Stimulated activated naive B cell treated with anti-CD40 and anti-IgM and Interleukin-4, amounts not matched to agents 10 μg/mL and 1 μg/mL and 100 μg/mL, for 72 hours (primary cell): ENCODE results near the gene ZSWIM6.

Experiments used
- ATAC-seq, 2 donors: fragments of 150-1000 bp; cut with Tn5 transposase; replicated peaks; 2 replicates each; pipeline ENCODE4 v1.10.0; 2021; ENCODE audit warnings: moderate library complexity in 1 of 2
- DNase-seq: peaks from one replicate; pipeline ENCODE4 v3.0.0; 2021
- H3K27ac Mint-ChIP-seq: one replicate; pipeline ENCODE4 v1.8.0; 2022; ENCODE audit warnings: mild to moderate bottlenecking, mixed read lengths
- H3K27me3 Mint-ChIP-seq, 2 donors: one replicate each; pipeline ENCODE4 v1.8.0; 2022; ENCODE audit warnings: mixed read lengths in 2 of 2
- H3K36me3 Mint-ChIP-seq, 2 donors: one replicate each; pipeline ENCODE4 v1.8.0; 2022; ENCODE audit warnings: mixed read lengths in 2 of 2, mild to moderate bottlenecking in 1 of 2
- H3K4me1 Mint-ChIP-seq, 2 donors: one replicate each; pipeline ENCODE4 v1.8.0; 2022; ENCODE audit warnings: mixed read lengths in 2 of 2, mild to moderate bottlenecking in 1 of 2
- H3K4me3 Mint-ChIP-seq, 2 donors: one replicate each; pipeline ENCODE4 v1.8.0; 2022; ENCODE audit warnings: mild to moderate bottlenecking in 2 of 2, mixed read lengths in 2 of 2, moderate library complexity in 1 of 2
- H3K9me3 Mint-ChIP-seq, 2 donors: one replicate each; pipeline ENCODE4 v1.8.0; 2022; ENCODE audit warnings: mixed read lengths in 2 of 2, mild to moderate bottlenecking in 1 of 2

Gene ZSWIM6

GRCh38 chr5:61429906-61430305 is 97.8 kb downstream of the ZSWIM6 start:
- Mint-ChIP-seq H3K27ac (no peak overlapping the region), H3K36me3 (peaks cover 0 to 7% of the 10 kb centered on the region in 2 donors), H3K4me3 (no peak overlapping the region)

GRCh38 chr5:61431923-61432620 is 100.0 kb downstream of the ZSWIM6 start:
- Mint-ChIP-seq H3K27ac (no peak overlapping the region), H3K27me3 (no peaks in the 10 kb centered on the region), H3K9me3 (no peaks in the 10 kb centered on the region), H3K4me1 (peaks cover 13 to 18% of the 10 kb centered on the region in 2 donors), H3K36me3 (peaks cover 0 to 4% of the 10 kb centered on the region in 2 donors), H3K4me3 (no peak overlapping the region)
- ATAC-seq (no peak), DNase-seq (no peak)

More at GRCh38 chr5:61429906-61430305, 97.8 kb downstream of the ZSWIM6 start:
- H3K4me1 Mint-ChIP-seq = peaks cover 13 to 26% of the 10 kb centered on the region in 2 donors
- ATAC-seq (no peak), DNase-seq (no peak)
- H3K9me3 Mint-ChIP-seq = no peaks in the 10 kb centered on the region
- no peaks in the 10 kb centered on the region for H3K27me3 Mint-ChIP-seq

GRCh38 chr5:61435368-61435767 is 103.3 kb downstream of the ZSWIM6 start:
- Mint-ChIP-seq H3K9me3 (peaks cover 0 to 4% of the 10 kb centered on the region in 2 donors), H3K36me3 (peaks cover 2 to 4% of the 10 kb centered on the region in 2 donors), H3K4me3 (no peak overlapping the region), H3K27me3 (no peaks in the 10 kb centered on the region), H3K4me1 (peaks cover 4 to 6% of the 10 kb centered on the region in 2 donors), H3K27ac (no peak overlapping the region)
- ATAC-seq (no peak), DNase-seq (no peak)

- H3K4me3 Mint-ChIP-seq = no peak overlapping the region
- ATAC-seq (no peak), DNase-seq (no peak)
- H3K4me1 Mint-ChIP-seq = peaks cover 6 to 7% of the 10 kb centered on the region in 2 donors
- H3K9me3 Mint-ChIP-seq = peaks cover 10 to 15% of the 10 kb centered on the region in 2 donors
- peaks cover 6 to 21% of the 10 kb centered on the region in 2 donors for H3K36me3 Mint-ChIP-seq
- H3K27me3 Mint-ChIP-seq = no peaks in the 10 kb centered on the region
- no peak overlapping the region for H3K27ac Mint-ChIP-seq
Observed at GRCh38 chr5:61438298-61438970, 106.4 kb downstream of the ZSWIM6 start.

DNA sequence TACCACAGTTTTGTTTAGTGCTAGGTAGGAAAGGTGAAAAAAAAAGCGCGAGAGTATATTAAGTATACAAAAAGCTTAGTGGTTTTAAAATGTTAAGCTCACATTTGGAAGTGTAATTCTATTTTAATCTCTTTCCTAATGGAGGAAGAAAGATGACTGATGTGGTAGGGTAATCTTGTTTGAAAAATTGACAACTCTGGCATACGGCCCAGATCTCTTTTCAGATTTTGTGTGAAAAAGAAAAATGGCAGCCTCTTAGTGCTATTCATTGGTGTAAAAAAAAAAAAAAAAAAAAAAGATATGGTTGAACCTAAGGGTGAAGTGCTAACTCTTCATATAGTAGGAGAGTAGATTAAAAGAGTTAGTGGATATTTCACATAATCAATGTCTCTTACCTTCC is 108.0 kb downstream of the ZSWIM6 start:
- DNase-seq = no peak
- Mint-ChIP-seq H3K36me3 (peaks cover 8 to 21% of the 10 kb centered on the region in 2 donors), H3K9me3 (peaks cover 10 to 15% of the 10 kb centered on the region in 2 donors), H3K27ac (no peak overlapping the region), H3K4me1 (peaks cover 6 to 7% of the 10 kb centered on the region in 2 donors), H3K27me3 (no peaks in the 10 kb centered on the region), H3K4me3 (no peak overlapping the region)
- ATAC-seq = no peak

DNA sequence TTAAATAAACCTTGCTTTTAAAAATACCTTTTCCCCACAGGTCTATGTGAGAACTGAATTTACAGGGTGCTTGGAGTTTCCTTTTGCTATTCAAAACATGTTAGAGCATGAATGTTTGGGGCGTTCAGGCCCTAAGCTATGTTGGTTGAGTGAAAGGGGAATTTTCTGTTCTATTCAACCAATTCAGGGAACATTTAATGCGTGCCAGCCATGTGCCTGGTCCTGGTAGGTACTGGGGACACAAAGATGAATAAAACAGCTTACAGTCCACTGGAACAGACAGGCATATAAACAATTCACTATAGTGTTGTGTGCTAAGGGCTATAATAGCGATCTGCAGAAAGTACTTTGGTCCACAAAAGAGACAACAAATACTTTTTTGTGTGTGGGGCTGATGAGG is 108.5 kb downstream of the ZSWIM6 start:
- Mint-ChIP-seq H3K27ac (no peak overlapping the region), H3K4me1 (peaks cover 6 to 7% of the 10 kb centered on the region in 2 donors), H3K9me3 (peaks cover 10 to 15% of the 10 kb centered on the region in 2 donors), H3K4me3 (no peak overlapping the region), H3K36me3 (peaks cover 9 to 21% of the 10 kb centered on the region in 2 donors), H3K27me3 (no peaks in the 10 kb centered on the region)
- no peak for ATAC-seq
- no peak for DNase-seq

DNA sequence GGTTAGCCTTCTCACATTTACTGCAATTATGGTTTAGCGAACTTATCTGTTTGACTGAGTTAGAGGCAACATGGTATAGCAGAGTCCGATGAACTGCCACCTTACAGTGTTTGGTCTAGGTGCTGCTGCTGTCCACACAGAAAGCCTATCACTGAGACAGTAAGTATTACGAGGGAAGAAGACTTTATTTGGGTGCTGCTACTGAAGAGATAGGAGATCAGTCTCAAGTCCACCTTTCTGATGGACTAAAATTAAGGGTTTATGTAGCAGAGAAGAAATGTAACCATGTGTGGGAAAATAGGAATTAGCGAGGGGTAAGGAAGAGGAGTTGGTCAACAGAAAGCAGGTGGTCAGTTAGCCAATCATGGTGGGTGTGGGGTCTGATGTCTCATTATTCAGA is 109.7 kb downstream of the ZSWIM6 start:
- Mint-ChIP-seq H3K36me3 (peaks cover 12 to 28% of the 10 kb centered on the region in 2 donors), H3K27ac (no peak overlapping the region), H3K9me3 (peaks cover 10 to 16% of the 10 kb centered on the region in 2 donors), H3K4me3 (no peak overlapping the region), H3K27me3 (no peaks in the 10 kb centered on the region), H3K4me1 (peaks cover 6 to 7% of the 10 kb centered on the region in 2 donors)
- ATAC-seq (no peak), DNase-seq (no peak)

- ATAC-seq (no peak), DNase-seq (no peak)
- H3K4me1 Mint-ChIP-seq = peaks cover 4 to 5% of the 10 kb centered on the region in 2 donors
- no peak overlapping the region for H3K4me3 Mint-ChIP-seq
- H3K9me3 Mint-ChIP-seq = peaks cover 10 to 15% of the 10 kb centered on the region in 2 donors
- no peak overlapping the region for H3K27ac Mint-ChIP-seq
- peaks cover 16 to 26% of the 10 kb centered on the region in 2 donors for H3K36me3 Mint-ChIP-seq
- no peaks in the 10 kb centered on the region for H3K27me3 Mint-ChIP-seq
Observed at GRCh38 chr5:61447780-61448495, 115.9 kb downstream of the ZSWIM6 start.

DNA sequence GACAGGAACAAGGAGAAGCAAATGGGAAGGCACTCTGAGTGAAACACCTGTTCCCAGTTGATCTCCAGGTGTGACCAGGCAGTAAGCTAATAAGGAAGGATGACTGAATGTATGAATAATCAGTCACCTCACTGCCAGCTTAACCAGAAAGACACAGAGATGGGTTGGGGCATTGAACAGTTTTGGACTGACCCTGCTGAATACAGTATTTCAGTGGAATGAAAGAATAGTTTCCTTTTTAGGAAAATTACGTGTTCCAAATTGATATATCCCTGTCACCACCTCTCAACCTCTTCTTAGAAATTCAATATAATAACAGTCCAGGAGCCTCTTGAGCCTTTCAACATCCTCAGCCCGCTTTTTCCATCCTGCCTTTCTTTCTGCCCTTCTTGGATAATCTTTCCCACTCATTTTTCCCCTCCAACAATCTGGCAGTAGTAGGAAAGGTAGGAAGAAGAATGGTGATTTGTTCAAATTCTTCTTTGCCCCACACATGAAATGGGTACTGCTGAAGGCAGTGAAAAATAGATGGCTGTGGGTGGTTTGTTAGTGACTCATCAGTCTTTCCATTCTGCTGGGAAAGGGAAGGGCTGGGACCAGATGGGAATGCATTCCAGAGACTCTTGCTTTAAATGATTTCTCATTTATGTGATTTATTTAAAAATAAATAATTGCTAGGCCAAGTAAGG is 117.9 kb downstream of the ZSWIM6 start:
- Mint-ChIP-seq H3K4me1 (peaks cover 4 to 5% of the 10 kb centered on the region in 2 donors), H3K27ac (no peak overlapping the region), H3K27me3 (no peaks in the 10 kb centered on the region), H3K9me3 (peaks cover 10 to 14% of the 10 kb centered on the region in 2 donors), H3K36me3 (peaks cover 18 to 24% of the 10 kb centered on the region in 2 donors), H3K4me3 (no peak overlapping the region)
- DNase-seq (no peak), ATAC-seq (no peak)

DNA sequence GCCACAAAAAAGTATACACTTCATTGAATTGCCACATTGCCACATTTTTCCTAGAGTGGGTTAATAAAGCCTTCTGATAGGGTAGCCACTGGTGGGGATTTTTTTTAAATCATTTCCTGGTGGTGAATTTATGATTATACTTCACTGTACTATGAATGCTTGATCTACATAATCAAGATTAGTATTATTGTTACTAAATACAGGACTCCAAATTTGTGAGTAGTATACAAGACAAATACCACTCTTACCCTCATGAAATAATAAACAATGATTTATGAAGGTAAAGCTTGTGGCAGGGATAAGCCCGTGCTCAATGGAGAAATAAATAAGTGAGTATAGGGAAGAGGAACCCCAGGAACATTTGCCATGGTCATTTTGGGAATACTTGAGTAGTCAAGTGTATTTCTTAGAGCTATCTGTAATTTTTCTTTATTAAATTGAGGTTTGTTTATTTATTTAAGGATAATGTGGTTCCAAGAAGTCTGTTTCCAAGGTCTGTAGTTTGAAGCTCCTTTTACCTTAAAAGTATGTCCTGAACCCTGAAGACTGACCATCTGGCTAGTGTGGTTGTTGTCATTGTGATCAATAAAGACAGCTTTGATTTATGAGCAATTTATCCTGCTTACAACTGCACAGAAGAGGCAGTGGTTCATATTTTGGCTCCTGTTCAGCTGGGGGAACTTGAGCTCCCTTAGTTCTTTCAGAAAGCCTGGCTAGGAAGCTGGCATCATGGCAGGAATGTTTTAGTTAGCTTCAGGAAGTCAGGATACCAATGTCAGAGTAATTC is 118.6 kb downstream of the ZSWIM6 start:
- no peak overlapping the region for H3K4me3 Mint-ChIP-seq
- no peak for ATAC-seq
- H3K4me1 Mint-ChIP-seq = peaks cover 7 to 10% of the 10 kb centered on the region in 2 donors
- H3K27me3 Mint-ChIP-seq = no peaks in the 10 kb centered on the region
- no peak overlapping the region for H3K27ac Mint-ChIP-seq
- H3K36me3 Mint-ChIP-seq = peaks cover 16 to 24% of the 10 kb centered on the region in 2 donors
- DNase-seq = no peak
- H3K9me3 Mint-ChIP-seq = peaks cover 10 to 14% of the 10 kb centered on the region in 2 donors

DNA sequence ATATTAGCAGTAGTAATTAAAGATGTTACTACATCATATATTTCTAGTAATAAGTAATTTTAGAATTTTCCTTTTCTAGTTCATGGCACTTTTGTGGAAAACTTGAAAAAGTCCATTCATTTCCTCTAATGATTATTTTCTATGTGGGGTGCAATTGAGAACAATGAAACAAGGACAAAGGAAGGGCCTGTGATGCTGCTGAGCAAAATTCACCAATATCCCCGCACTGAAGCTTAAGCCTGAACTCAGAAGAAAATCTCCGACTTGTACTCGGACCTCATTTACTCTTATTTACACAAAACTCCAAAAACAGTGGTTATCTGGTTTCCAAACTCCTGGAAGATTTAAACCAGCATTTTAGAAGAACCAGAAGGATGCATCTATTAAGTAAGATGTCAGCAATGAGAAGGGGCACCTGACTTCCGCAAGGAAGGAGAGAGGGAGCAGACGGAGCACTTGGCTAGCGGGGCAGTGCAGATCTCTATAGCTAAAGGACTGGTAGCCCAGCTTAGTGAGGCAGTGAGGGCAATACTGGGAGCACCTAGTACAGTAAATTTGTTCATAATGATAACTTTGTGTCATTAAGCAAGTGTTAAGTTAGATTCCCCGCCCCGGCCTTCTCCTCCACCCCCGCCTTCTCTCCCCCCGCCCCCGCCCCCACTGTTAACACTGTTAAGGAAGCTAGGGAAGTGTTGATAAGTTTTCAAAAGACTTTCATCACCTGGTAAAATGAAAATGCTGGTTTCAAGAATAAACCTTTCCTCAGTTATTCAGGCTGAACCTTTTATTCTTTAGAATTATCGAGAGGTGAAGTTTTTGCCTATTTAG is 123.3 kb downstream of the ZSWIM6 start:
- no peak overlapping the region for H3K27ac Mint-ChIP-seq
- ATAC-seq (no peak), DNase-seq (no peak)
- H3K9me3 Mint-ChIP-seq = no peaks in the 10 kb centered on the region
- H3K36me3 Mint-ChIP-seq = peaks cover 0 to 4% of the 10 kb centered on the region in 2 donors
- H3K4me1 Mint-ChIP-seq = peaks cover 6 to 11% of the 10 kb centered on the region in 2 donors
- no peaks in the 10 kb centered on the region for H3K27me3 Mint-ChIP-seq
- H3K4me3 Mint-ChIP-seq = no peak overlapping the region

DNA sequence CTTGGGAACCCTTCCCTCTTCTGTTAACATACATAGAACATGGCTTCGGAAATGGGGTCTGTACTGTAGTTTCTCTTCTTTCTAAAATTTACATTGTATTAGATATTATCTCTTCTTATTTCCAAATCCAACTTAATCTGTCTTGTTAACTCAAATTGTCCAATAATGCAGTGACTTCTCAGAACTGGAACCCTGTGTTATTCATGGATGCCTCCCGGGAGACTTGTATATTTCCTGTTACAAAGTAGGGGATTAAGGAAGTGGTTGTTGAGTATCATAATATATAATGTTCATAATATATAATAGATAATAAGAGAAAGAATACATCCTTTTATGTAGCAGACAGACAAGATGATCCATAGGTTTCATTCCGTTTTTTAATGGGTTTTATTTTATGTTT is 128.4 kb downstream of the ZSWIM6 start:
- H3K9me3 Mint-ChIP-seq = no peaks in the 10 kb centered on the region
- ATAC-seq (no peak), DNase-seq (no peak)
- H3K36me3 Mint-ChIP-seq = no peaks in the 10 kb centered on the region
- H3K27me3 Mint-ChIP-seq = no peaks in the 10 kb centered on the region
- no peak overlapping the region for H3K4me3 Mint-ChIP-seq
- no peak overlapping the region for H3K27ac Mint-ChIP-seq
- H3K4me1 Mint-ChIP-seq = peaks cover 14 to 26% of the 10 kb centered on the region in 2 donors

GRCh38 chr5:61461417-61461816 is 129.4 kb downstream of the ZSWIM6 start:
- ATAC-seq = no peak
- H3K4me3 Mint-ChIP-seq = no peak overlapping the region

More at GRCh38 chr5:61461417-61461816, 129.4 kb downstream of the ZSWIM6 start:
- Mint-ChIP-seq H3K9me3 (no peaks in the 10 kb centered on the region), H3K36me3 (no peaks in the 10 kb centered on the region), H3K4me1 (peaks cover 12 to 23% of the 10 kb centered on the region in 2 donors), H3K27me3 (no peaks in the 10 kb centered on the region), H3K27ac (no peak overlapping the region)
- no peak for DNase-seq
